Measurements from ENCODE around the gene PLEKHS1.

Gene PLEKHS1

GRCh38 chr10:113713640-113713982, 37.9 kb upstream of the PLEKHS1 start:
- H3K9ac ChIP-seq (ENCODE audit: low read length in 5 of 5), result no peak overlapping the region
- no peaks in the 10 kb centered on the region for H3K27me3 ChIP-seq (ENCODE audit: control insufficient read depth in 5 of 5, insufficient read depth in 4 of 5, low read length in 5 of 5)
- H3K4me1 ChIP-seq (ENCODE audit: control insufficient read depth in 5 of 5, insufficient read depth in 5 of 5, low read length in 5 of 5), result peaks cover 0 to 20% (median 9%) of the 10 kb centered on the region in 5 donors
- H3K9me3 ChIP-seq (ENCODE audit: control insufficient read depth in 5 of 5, low read length in 5 of 5), result no peaks in the 10 kb centered on the region
- peaks cover 0 to 29% (median 14%) of the 10 kb centered on the region in 5 donors for H3K36me3 ChIP-seq (ENCODE audit: control insufficient read depth in 5 of 5, insufficient read depth in 5 of 5, low read length in 5 of 5)
- no peak overlapping the region for H3K4me3 ChIP-seq (ENCODE audit: low read depth in 1 of 5, low read length in 5 of 5)
- H3K27ac ChIP-seq (ENCODE audit: low read depth, low read length), result no peak overlapping the region

GRCh38 chr10:113716109-113716910, 35.2 kb upstream of the PLEKHS1 start:
- Histone ChIP-seq H3K9me3 (ENCODE audit: control insufficient read depth in 5 of 5, low read length in 5 of 5) (no peaks in the 10 kb centered on the region), H3K27ac (ENCODE audit: low read depth, low read length) (no peak overlapping the region), H3K4me3 (ENCODE audit: low read depth in 1 of 5, low read length in 5 of 5) (no peak overlapping the region), H3K27me3 (ENCODE audit: control insufficient read depth in 5 of 5, insufficient read depth in 4 of 5, low read length in 5 of 5) (no peaks in the 10 kb centered on the region), H3K9ac (ENCODE audit: low read length in 5 of 5) (no peak overlapping the region), H3K4me1 (ENCODE audit: control insufficient read depth in 5 of 5, insufficient read depth in 5 of 5, low read length in 5 of 5) (peaks cover 0 to 13% (median 0%) of the 10 kb centered on the region in 5 donors), H3K36me3 (ENCODE audit: control insufficient read depth in 5 of 5, insufficient read depth in 5 of 5, low read length in 5 of 5) (peaks cover 4 to 46% (median 25%) of the 10 kb centered on the region in 5 donors)

GRCh38 chr10:113718969-113719822, 32.3 kb upstream of the PLEKHS1 start:
- H3K36me3 ChIP-seq (ENCODE audit: control insufficient read depth in 5 of 5, insufficient read depth in 5 of 5, low read length in 5 of 5), result peaks cover 9 to 66% (median 44%) of the 10 kb centered on the region in 5 donors
- H3K27me3 ChIP-seq (ENCODE audit: control insufficient read depth in 5 of 5, insufficient read depth in 4 of 5, low read length in 5 of 5), result no peaks in the 10 kb centered on the region

GRCh38 chr10:113720386-113720785, 31.1 kb upstream of the PLEKHS1 start:
- Histone ChIP-seq H3K36me3 (ENCODE audit: control insufficient read depth in 5 of 5, insufficient read depth in 5 of 5, low read length in 5 of 5) (peaks cover 19 to 73% (median 51%) of the 10 kb centered on the region in 5 donors), H3K4me1 (ENCODE audit: control insufficient read depth in 5 of 5, insufficient read depth in 5 of 5, low read length in 5 of 5) (peaks cover 0 to 9% (median 0%) of the 10 kb centered on the region in 5 donors), H3K27me3 (ENCODE audit: control insufficient read depth in 5 of 5, insufficient read depth in 4 of 5, low read length in 5 of 5) (no peaks in the 10 kb centered on the region), H3K4me3 (ENCODE audit: low read depth in 1 of 5, low read length in 5 of 5) (no peak overlapping the region), H3K9me3 (ENCODE audit: control insufficient read depth in 5 of 5, low read length in 5 of 5) (no peaks in the 10 kb centered on the region), H3K27ac (ENCODE audit: low read depth, low read length) (no peak overlapping the region), H3K9ac (ENCODE audit: low read length in 5 of 5) (no peak overlapping the region)

More at GRCh38 chr10:113718969-113719822, 32.3 kb upstream of the PLEKHS1 start:
- H3K9me3 ChIP-seq (ENCODE audit: control insufficient read depth in 5 of 5, low read length in 5 of 5), result no peaks in the 10 kb centered on the region
- H3K4me1 ChIP-seq (ENCODE audit: control insufficient read depth in 5 of 5, insufficient read depth in 5 of 5, low read length in 5 of 5), result peaks cover 0 to 9% (median 0%) of the 10 kb centered on the region in 5 donors
- no peak overlapping the region for H3K27ac ChIP-seq (ENCODE audit: low read depth, low read length)
- H3K4me3 ChIP-seq (ENCODE audit: low read depth in 1 of 5, low read length in 5 of 5), result no peak overlapping the region
- no peak overlapping the region for H3K9ac ChIP-seq (ENCODE audit: low read length in 5 of 5)

- no peaks in the 10 kb centered on the region for H3K9me3 ChIP-seq (ENCODE audit: control insufficient read depth in 5 of 5, low read length in 5 of 5)
- no peak overlapping the region for H3K4me3 ChIP-seq (ENCODE audit: low read depth in 1 of 5, low read length in 5 of 5)
- peaks cover 5 to 36% (median 32%) of the 10 kb centered on the region in 5 donors for H3K36me3 ChIP-seq (ENCODE audit: control insufficient read depth in 5 of 5, insufficient read depth in 5 of 5, low read length in 5 of 5)
- H3K4me1 ChIP-seq (ENCODE audit: control insufficient read depth in 5 of 5, insufficient read depth in 5 of 5, low read length in 5 of 5), result peaks cover 0 to 10% (median 0%) of the 10 kb centered on the region in 5 donors
- H3K27me3 ChIP-seq (ENCODE audit: control insufficient read depth in 5 of 5, insufficient read depth in 4 of 5, low read length in 5 of 5), result no peaks in the 10 kb centered on the region
- H3K27ac ChIP-seq (ENCODE audit: low read depth, low read length), result no peak overlapping the region
- no peak overlapping the region for H3K9ac ChIP-seq (ENCODE audit: low read length in 5 of 5)
Measured at GRCh38 chr10:113732160-113732881, 19.2 kb upstream of the PLEKHS1 start.

- Histone ChIP-seq H3K4me3 (ENCODE audit: low read depth in 1 of 5, low read length in 5 of 5) (no peak overlapping the region), H3K27ac (ENCODE audit: low read depth, low read length) (no peak overlapping the region), H3K9ac (ENCODE audit: low read length in 5 of 5) (no peak overlapping the region), H3K27me3 (ENCODE audit: control insufficient read depth in 5 of 5, insufficient read depth in 4 of 5, low read length in 5 of 5) (no peaks in the 10 kb centered on the region), H3K36me3 (ENCODE audit: control insufficient read depth in 5 of 5, insufficient read depth in 5 of 5, low read length in 5 of 5) (peaks cover 5 to 33% (median 28%) of the 10 kb centered on the region in 5 donors), H3K9me3 (ENCODE audit: control insufficient read depth in 5 of 5, low read length in 5 of 5) (no peaks in the 10 kb centered on the region), H3K4me1 (ENCODE audit: control insufficient read depth in 5 of 5, insufficient read depth in 5 of 5, low read length in 5 of 5) (peaks cover 0 to 10% (median 0%) of the 10 kb centered on the region in 5 donors)
Measured at GRCh38 chr10:113732966-113733365, 18.5 kb upstream of the PLEKHS1 start.

GRCh38 chr10:113733635-113734034, 17.8 kb upstream of the PLEKHS1 start:
- Histone ChIP-seq H3K4me1 (ENCODE audit: control insufficient read depth in 5 of 5, insufficient read depth in 5 of 5, low read length in 5 of 5) (peaks cover 0 to 10% (median 0%) of the 10 kb centered on the region in 5 donors), H3K4me3 (ENCODE audit: low read depth in 1 of 5, low read length in 5 of 5) (no peak overlapping the region), H3K27ac (ENCODE audit: low read depth, low read length) (no peak overlapping the region), H3K27me3 (ENCODE audit: control insufficient read depth in 5 of 5, insufficient read depth in 4 of 5, low read length in 5 of 5) (no peaks in the 10 kb centered on the region), H3K9ac (ENCODE audit: low read length in 5 of 5) (no peak overlapping the region), H3K9me3 (ENCODE audit: control insufficient read depth in 5 of 5, low read length in 5 of 5) (no peaks in the 10 kb centered on the region), H3K36me3 (ENCODE audit: control insufficient read depth in 5 of 5, insufficient read depth in 5 of 5, low read length in 5 of 5) (peaks cover 5 to 26% (median 22%) of the 10 kb centered on the region in 5 donors)

- peaks cover 0 to 10% (median 0%) of the 10 kb centered on the region in 5 donors for H3K4me1 ChIP-seq (ENCODE audit: control insufficient read depth in 5 of 5, insufficient read depth in 5 of 5, low read length in 5 of 5)
Measured at GRCh38 chr10:113735913-113736312, 15.6 kb upstream of the PLEKHS1 start.

GRCh38 chr10:113736576-113736975, 14.9 kb upstream of the PLEKHS1 start:
- Histone ChIP-seq H3K27me3 (ENCODE audit: control insufficient read depth in 5 of 5, insufficient read depth in 4 of 5, low read length in 5 of 5) (no peaks in the 10 kb centered on the region), H3K4me1 (ENCODE audit: control insufficient read depth in 5 of 5, insufficient read depth in 5 of 5, low read length in 5 of 5) (peaks cover 0 to 9% (median 0%) of the 10 kb centered on the region in 5 donors), H3K9ac (ENCODE audit: low read length in 5 of 5) (no peak overlapping the region), H3K27ac (ENCODE audit: low read depth, low read length) (no peak overlapping the region), H3K9me3 (ENCODE audit: control insufficient read depth in 5 of 5, low read length in 5 of 5) (no peaks in the 10 kb centered on the region), H3K4me3 (ENCODE audit: low read depth in 1 of 5, low read length in 5 of 5) (no peak overlapping the region), H3K36me3 (ENCODE audit: control insufficient read depth in 5 of 5, insufficient read depth in 5 of 5, low read length in 5 of 5) (peaks cover 0 to 3% (median 0%) of the 10 kb centered on the region in 5 donors)

More at GRCh38 chr10:113735913-113736312, 15.6 kb upstream of the PLEKHS1 start:
- H3K9me3 ChIP-seq (ENCODE audit: control insufficient read depth in 5 of 5, low read length in 5 of 5), result no peaks in the 10 kb centered on the region
- H3K9ac ChIP-seq (ENCODE audit: low read length in 5 of 5), result no peak overlapping the region
- H3K4me3 ChIP-seq (ENCODE audit: low read depth in 1 of 5, low read length in 5 of 5), result no peak overlapping the region
- peaks cover 0 to 4% (median 0%) of the 10 kb centered on the region in 5 donors for H3K36me3 ChIP-seq (ENCODE audit: control insufficient read depth in 5 of 5, insufficient read depth in 5 of 5, low read length in 5 of 5)
- H3K27ac ChIP-seq (ENCODE audit: low read depth, low read length), result no peak overlapping the region
- no peaks in the 10 kb centered on the region for H3K27me3 ChIP-seq (ENCODE audit: control insufficient read depth in 5 of 5, insufficient read depth in 4 of 5, low read length in 5 of 5)

Measured in subcutaneous abdominal adipose tissue (tissue), 5 donors.